Activated CD8-positive, alpha-beta T cell treated with anti-CD3 and anti-CD28 coated beads, Interleukin-2, amount 10 ng/mL, durations not matched to agents 7 days and 5 days (primary cell): ENCODE data around the gene TCHP. TPM values are rescaled to one million over a fixed set of nuclear protein-coding genes. Genes with fewer than 3 reads are reported as not detected.
"Not testable (repeated sequence)": the region's sequence is repeated elsewhere in the genome, so short reads cannot be mapped to it uniquely, and the experiment has no call there.

Experiments
- ATAC-seq: fragments of 150-1000 bp; cut with Tn5 transposase; one replicate; pipeline ENCODE4 v1.10.0; 2021; ENCODE audit warnings: moderate library complexity
- CTCF ChIA-PET: fragments of 350-600 bp; sonication (Branson Sonifier 250); formaldehyde crosslinking; loops from one replicate; lab custom pipeline; 2021; ENCODE audit warnings: antibody characterized with exemption; lab: Charles Lee
- POLR2A ChIA-PET: fragments of 350-600 bp; sonication (Branson Sonifier 250); formaldehyde crosslinking; loops from one replicate; lab custom pipeline; 2021; ENCODE audit warnings: antibody characterized with exemption; lab: Charles Lee
- DNase-seq: peaks from one replicate; pipeline ENCODE4 v3.0.0-alpha.2; 2020
- H3K27ac Mint-ChIP-seq: one replicate; pipeline ENCODE4 v1.8.0; 2021; ENCODE audit warnings: mild to moderate bottlenecking, mixed read lengths
- H3K27me3 Mint-ChIP-seq: one replicate; pipeline ENCODE4 v1.8.0; 2021; ENCODE audit warnings: low read depth, mixed read lengths
- H3K36me3 Mint-ChIP-seq: one replicate; pipeline ENCODE4 v1.8.0; 2021; ENCODE audit warnings: low read depth, mixed read lengths
- H3K4me1 Mint-ChIP-seq: one replicate; pipeline ENCODE4 v1.8.0; 2021; ENCODE audit warnings: low read depth, mixed read lengths
- H3K4me3 Mint-ChIP-seq: one replicate; pipeline ENCODE4 v1.8.0; 2021; ENCODE audit warnings: mild to moderate bottlenecking, mixed read lengths
- H3K9me3 Mint-ChIP-seq: one replicate; pipeline ENCODE4 v1.8.0; 2022; ENCODE audit warnings: mixed read lengths; ENCODE audit not compliant: insufficient read depth
- total RNA-seq, 2 experiments: library from RNA; stranded (reverse); gene quantifications; one replicate each; pipeline ENCODE4 v1.2.3, GENCODE V29; 2021

Gene TCHP
- total RNA-seq, 2 experiments from 2014 or later: 31.0 to 33.3 TPM

DNA sequence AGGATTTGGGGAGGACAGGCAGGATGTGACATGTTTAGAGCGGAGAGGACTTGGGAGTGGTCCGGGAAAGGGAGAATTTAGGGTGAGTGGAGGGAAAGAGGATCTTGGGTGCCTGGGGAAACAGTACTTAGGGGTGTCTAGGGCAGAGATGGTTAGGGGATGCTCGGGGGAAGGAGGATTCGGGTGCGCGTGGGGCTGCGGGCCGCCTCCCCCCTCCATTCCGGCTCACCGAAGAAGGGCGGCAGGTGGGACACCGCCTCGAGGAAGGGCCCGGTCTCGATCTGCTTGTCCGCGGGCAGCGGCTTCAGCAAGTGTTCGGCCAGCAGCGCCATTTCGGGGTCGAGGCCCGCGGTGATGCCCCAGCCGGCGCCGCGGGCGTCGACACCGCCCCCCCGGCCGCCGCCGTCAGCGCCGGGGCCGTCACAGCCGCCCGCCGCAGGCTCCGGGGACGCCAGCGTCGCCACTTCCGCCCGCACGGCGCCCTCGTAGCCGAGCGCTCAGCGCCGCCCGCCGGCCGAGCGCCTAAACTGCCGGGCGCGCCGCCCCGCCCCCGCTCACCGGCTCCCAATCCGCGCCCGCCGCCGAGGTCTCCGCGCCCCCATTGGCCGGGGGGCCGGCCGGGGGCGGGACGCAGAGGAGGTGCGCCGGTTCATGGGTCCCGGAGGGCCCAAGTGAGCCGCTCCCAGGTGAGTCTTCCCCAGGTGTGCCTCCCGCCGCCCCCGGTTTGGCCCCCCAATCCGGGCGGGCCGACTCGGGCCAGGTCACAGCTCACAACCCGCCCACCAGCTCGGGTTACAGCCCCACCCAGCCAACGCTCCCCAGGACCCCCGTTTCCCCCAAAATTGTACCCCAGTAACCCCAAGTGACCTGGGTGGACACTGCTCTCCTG, 19.8 kb upstream of the TCHP start, which contains the start of gene GLTP:
Gene GLTP (minus strand): TSS at position 499 of the 889 bp plus-strand sequence. CDS start 167 bp downstream, at position 332.
- POLR2A ChIA-PET: no interaction called here
- CTCF ChIA-PET: interaction anchor here (1.1 to 3.0 kb wide), 10 partner anchors 13 to 75 kb away, joined by 3 to 21 read pairs (median 6); no protein-coding TSS in a partner anchor
- Mint-ChIP-seq H3K9me3 (no peaks in the 10 kb centered on the region), H3K4me3 (peak within 1 kb of the TSS; percentile 86), H3K36me3 (no peaks in the 10 kb centered on the region), H3K4me1 (peaks cover 40% of the 10 kb centered on the region), H3K27me3 (peaks cover 20% of the 10 kb centered on the region), H3K27ac (peak within 1 kb of the TSS; percentile 91)
- DNase-seq: peak; percentile 88
- ATAC-seq: peak; percentile 98

DNA sequence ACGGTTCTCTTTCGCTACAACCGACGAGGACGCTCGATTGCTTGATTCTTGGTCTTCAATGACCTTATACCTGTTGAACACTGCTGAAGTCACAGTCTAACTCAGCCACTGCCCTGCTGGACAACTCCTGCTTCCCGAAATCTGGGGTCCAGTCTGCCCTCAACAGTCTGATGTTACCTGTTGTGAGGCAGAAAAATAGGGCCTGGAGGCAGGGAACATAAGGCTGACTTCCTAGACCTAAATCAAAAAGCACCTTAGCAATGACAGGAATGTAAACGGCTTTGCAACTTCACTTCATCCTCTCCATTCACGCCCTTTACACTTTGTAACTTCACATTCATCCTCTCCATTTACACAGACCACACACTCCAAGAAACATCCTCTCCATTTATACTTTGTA, 19.1 kb upstream of the TCHP start:
- Mint-ChIP-seq H3K4me1 (peaks cover 38% of the 10 kb centered on the region), H3K27me3 (peaks cover 20% of the 10 kb centered on the region), H3K36me3 (no peaks in the 10 kb centered on the region), H3K9me3 (no peaks in the 10 kb centered on the region), H3K27ac (peak overlapping the region; percentile 70), H3K4me3 (peak overlapping the region; percentile 79)
- ChIA-PET POLR2A (interaction anchor here (1.3 kb wide), 1 partner anchor 20 kb away, joined by 4 read pairs; the partner anchor contains the start of gene TCHP), CTCF (interaction anchor here (1.0 to 3.0 kb wide), 9 partner anchors 10 to 75 kb away, joined by 3 to 21 read pairs (median 5); no protein-coding TSS in a partner anchor)
- no peak for DNase-seq
- ATAC-seq: no peak

DNA sequence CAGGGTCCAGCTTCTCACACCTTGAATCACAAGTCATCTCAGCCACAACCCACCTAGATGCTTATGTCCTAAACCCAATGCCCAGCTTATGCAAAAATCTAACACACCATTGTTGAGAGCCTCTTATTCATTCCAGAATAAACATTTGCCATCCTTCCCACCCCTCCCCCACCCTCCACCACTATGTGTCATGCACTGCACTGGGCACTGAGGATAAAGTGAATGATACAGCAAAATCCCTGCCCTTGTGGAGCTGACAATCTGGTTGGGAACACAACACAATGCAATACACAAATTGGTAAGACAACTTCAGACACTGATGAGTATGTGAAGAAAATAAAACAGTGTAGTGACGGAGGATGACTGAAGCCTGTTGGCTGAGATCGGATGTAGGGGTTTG, 18.3 kb upstream of the TCHP start:
- DNase-seq: no peak
- no peak overlapping the region for H3K4me3 Mint-ChIP-seq
- H3K27me3 Mint-ChIP-seq: peaks cover 20% of the 10 kb centered on the region
- ChIA-PET POLR2A (interaction anchor here (1.3 kb wide), 1 partner anchor 19 kb away, joined by 4 read pairs; the partner anchor contains the start of gene TCHP), CTCF (interaction anchor here (1.0 to 3.0 kb wide), 8 partner anchors 9 to 76 kb away, joined by 3 to 21 read pairs (median 6); no protein-coding TSS in a partner anchor)
- no peaks in the 10 kb centered on the region for H3K36me3 Mint-ChIP-seq
- peak overlapping the region; percentile 1 for H3K27ac Mint-ChIP-seq
- no peaks in the 10 kb centered on the region for H3K9me3 Mint-ChIP-seq
- no peak for ATAC-seq
- H3K4me1 Mint-ChIP-seq: peaks cover 36% of the 10 kb centered on the region

DNA sequence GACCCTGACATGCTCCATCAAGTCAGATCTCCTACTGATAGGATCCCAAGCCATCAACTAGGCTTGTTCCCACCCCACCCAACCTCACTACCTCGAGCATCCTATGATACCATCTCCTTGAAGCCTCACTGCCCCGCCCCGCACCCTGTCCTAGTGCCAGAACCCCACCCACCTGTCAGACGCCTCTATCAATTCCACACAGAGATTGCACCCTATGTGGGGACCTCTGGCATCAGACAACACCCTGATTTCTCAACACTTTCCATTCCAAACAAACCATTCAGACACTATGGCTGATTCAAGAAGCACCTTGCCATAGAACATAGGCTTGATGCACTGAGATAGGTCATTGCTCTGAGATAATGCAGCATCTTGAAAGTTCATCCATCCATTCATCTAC, 16.6 kb upstream of the TCHP start:
- Mint-ChIP-seq H3K27ac (no peak overlapping the region), H3K9me3 (no peaks in the 10 kb centered on the region)
- POLR2A ChIA-PET: no interaction called here

DNA sequence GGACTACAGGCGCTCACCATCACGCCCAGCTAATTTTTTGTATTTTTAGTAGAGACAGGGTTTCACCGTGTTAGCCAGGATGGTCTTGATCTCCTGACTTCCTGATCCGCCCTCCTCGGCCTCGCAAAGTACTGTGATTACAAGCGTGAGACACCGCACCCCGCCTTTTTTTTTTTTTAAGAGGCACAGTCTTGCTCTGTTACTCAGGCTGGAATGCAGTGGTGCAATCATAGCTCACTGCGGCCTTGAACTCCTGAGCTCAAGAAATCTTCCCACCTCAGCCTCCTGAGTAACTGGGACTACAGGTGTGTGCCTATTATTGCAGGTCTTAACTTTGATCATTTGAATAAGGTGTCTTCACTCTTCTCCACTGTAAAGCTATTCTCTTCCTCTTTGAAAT, 14.5 kb upstream of the TCHP start:
- ChIA-PET CTCF (interaction anchor here (1.1 kb wide), 1 partner anchor 32 kb away, joined by 3 read pairs; no protein-coding TSS in a partner anchor), POLR2A (interaction anchor here (0.9 kb wide), 1 partner anchor 13 kb away, joined by 3 read pairs; no protein-coding TSS in a partner anchor)
- ATAC-seq (no peak), DNase-seq (no peak)
- Mint-ChIP-seq H3K27ac (no peak overlapping the region), H3K27me3 (peaks cover 20% of the 10 kb centered on the region), H3K36me3 (no peaks in the 10 kb centered on the region), H3K9me3 (no peaks in the 10 kb centered on the region), H3K4me3 (no peak overlapping the region), H3K4me1 (peaks cover 43% of the 10 kb centered on the region)

More for the DNA sequence above, 16.6 kb upstream of the TCHP start:
- ATAC-seq: no peak
- H3K4me3 Mint-ChIP-seq: no peak overlapping the region
- H3K27me3 Mint-ChIP-seq: peaks cover 20% of the 10 kb centered on the region
- CTCF ChIA-PET: no interaction called here
- peaks cover 42% of the 10 kb centered on the region for H3K4me1 Mint-ChIP-seq
- DNase-seq: no peak
- H3K36me3 Mint-ChIP-seq: no peaks in the 10 kb centered on the region

DNA sequence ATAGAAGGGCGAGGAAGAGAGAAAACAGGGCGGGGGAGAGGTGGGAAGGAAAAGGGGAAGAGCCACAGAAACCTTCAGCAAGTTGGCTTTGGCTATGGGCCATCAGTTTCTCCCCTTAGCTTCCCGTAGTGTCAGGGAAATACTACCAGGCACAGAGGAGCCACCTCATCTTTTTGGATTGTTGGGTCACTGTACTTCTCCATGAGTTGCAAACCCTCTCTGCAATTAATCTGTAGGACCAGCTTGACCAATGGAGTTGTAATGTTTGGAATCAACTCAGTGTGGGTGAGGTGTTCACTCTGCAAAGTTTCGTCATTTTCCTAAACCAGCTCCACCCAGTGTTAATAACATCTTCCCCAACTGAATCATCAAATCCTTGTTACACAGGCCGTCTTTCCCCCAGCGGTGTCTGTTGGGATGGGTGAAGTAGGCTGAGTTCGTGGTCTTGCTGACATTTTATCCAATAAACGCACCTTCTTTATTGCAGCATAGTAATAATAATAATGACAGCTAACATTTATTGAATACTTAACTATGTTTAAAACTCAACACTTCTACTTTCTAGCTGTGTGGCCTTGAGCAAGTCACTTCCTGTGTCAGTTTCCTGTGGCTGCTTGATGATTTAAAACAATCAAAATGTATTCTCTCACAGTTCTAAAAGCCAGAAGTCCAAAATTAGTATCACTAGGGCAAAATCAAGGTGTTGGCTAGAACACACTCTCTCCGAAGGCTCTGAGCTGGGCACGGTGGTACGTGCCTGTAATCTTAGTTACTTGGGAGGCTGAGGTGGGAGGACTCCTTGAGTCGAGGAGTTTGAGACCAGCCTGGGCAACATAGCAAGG, 11.7 kb upstream of the TCHP start:
- Mint-ChIP-seq H3K4me3 (peak overlapping the region; percentile 29), H3K27ac (peak overlapping the region; percentile 99), H3K9me3 (no peaks in the 10 kb centered on the region), H3K27me3 (peaks cover 11% of the 10 kb centered on the region), H3K4me1 (peaks cover 49% of the 10 kb centered on the region), H3K36me3 (no peaks in the 10 kb centered on the region)
- CTCF ChIA-PET: interaction anchor here (1.0 to 3.0 kb wide), 10 partner anchors 9 to 83 kb away, joined by 3 to 13 read pairs (median 4); partner anchors contain the start of gene TCHP
- DNase-seq (peak; percentile 36), ATAC-seq (peak; percentile 68)
- POLR2A ChIA-PET: interaction anchor here (2.4 kb wide), 1 partner anchor 12 kb away, joined by 11 read pairs; the partner anchor contains the start of gene TCHP

GRCh38 chr12:109890620-109891170, 9.4 kb upstream of the TCHP start:
- POLR2A ChIA-PET: interaction anchor here (0.6 kb wide), 1 partner anchor 11 kb away, joined by 3 read pairs; no protein-coding TSS in a partner anchor
- CTCF ChIA-PET: interaction anchor here (0.8 to 1.1 kb wide), 3 partner anchors 9 to 45 kb away, joined by 3 to 5 read pairs (median 3); no protein-coding TSS in a partner anchor
- ATAC-seq (no peak), DNase-seq (no peak)
- H3K27me3 Mint-ChIP-seq: no peaks in the 10 kb centered on the region
- H3K4me3 Mint-ChIP-seq: no peak overlapping the region
- H3K27ac Mint-ChIP-seq: no peak overlapping the region
- H3K4me1 Mint-ChIP-seq: peaks cover 47% of the 10 kb centered on the region
- no peaks in the 10 kb centered on the region for H3K36me3 Mint-ChIP-seq
- no peaks in the 10 kb centered on the region for H3K9me3 Mint-ChIP-seq

DNA sequence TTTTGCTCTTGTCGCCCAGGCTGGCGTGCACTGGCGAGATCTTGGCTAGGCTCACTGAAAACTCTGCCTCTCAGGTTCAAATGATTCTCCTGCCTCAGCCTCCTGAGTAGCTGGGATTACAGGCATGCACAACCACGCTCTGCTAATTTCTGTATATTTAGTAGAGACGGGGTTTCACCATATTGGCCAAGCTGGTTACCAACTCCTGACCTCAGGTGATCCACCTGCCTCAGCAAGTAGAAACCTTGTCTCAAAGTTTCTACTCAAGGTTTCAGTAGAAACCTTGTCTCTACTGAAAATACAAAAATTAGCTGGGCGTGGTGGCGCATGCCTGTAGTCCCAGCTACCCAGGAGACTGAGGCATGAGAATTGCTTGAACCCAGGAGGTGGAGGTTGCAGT, 8.3 kb upstream of the TCHP start:
- H3K4me3 Mint-ChIP-seq, DNase-seq, H3K27me3 Mint-ChIP-seq, ATAC-seq, H3K9me3 Mint-ChIP-seq, H3K36me3 Mint-ChIP-seq, CTCF ChIA-PET: not testable (repeated sequence)
- peaks cover 47% of the 10 kb centered on the region for H3K4me1 Mint-ChIP-seq
- POLR2A ChIA-PET: interaction anchor here (0.6 kb wide), 1 partner anchor 1794 kb away, joined by 3 read pairs; the partner anchor contains the start of gene BRAP
- H3K27ac Mint-ChIP-seq: peak overlapping the region; percentile 14

DNA sequence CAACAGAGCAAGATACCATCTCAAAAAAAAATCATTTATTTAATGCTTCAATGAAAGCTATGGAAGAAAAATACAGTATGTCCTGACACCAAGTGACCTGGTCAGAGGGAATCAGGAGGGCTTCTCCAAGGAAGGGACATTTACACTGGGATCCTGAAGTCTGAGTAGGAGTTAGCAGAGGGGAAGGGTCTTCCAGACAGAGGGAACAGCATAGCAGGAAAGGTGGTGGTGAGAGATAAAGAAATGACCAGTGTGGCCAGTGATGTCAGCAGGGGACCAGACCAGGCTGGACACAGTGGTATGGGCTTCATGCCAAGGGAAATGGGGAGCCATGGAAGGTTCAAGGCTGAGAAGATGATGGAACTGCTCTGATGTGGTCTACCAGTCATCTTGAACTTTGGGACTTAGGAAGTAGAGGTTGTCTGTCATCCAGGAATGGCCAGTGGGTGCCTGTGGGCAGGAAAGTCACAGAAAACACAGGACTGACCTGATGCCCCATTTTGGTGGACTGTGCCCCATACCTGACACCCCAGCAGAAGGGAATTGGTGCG, 7.8 kb upstream of the TCHP start:
- no peaks in the 10 kb centered on the region for H3K9me3 Mint-ChIP-seq
- H3K4me3 Mint-ChIP-seq: no peak overlapping the region
- ATAC-seq (no peak), DNase-seq (no peak)
- H3K4me1 Mint-ChIP-seq: peaks cover 47% of the 10 kb centered on the region
- no peaks in the 10 kb centered on the region for H3K27me3 Mint-ChIP-seq
- peak overlapping the region; percentile 14 for H3K27ac Mint-ChIP-seq
- H3K36me3 Mint-ChIP-seq: no peaks in the 10 kb centered on the region
- ChIA-PET CTCF (no interaction called here), POLR2A (interaction anchor here (0.6 kb wide), 1 partner anchor 1793 kb away, joined by 3 read pairs; the partner anchor contains the start of gene BRAP)

- Mint-ChIP-seq H3K9me3 (no peaks in the 10 kb centered on the region), H3K4me3 (no peak overlapping the region), H3K27me3 (no peaks in the 10 kb centered on the region), H3K27ac (peak overlapping the region; percentile 14), H3K4me1 (peaks cover 43% of the 10 kb centered on the region), H3K36me3 (no peaks in the 10 kb centered on the region)
- POLR2A ChIA-PET: no interaction called here
- CTCF ChIA-PET: interaction anchor here (0.9 to 1.3 kb wide), 3 partner anchors 12 to 48 kb away, joined by 4 to 6 read pairs (median 4); partner anchors contain the start of gene GLTP
- peak; percentile 69 for ATAC-seq
- peak; percentile 66 for DNase-seq
Observed at GRCh38 chr12:109892748-109893147, 7.3 kb upstream of the TCHP start.
